ENCODE data around the gene ADGRD1.

The ADGRD1 gene

DNA sequence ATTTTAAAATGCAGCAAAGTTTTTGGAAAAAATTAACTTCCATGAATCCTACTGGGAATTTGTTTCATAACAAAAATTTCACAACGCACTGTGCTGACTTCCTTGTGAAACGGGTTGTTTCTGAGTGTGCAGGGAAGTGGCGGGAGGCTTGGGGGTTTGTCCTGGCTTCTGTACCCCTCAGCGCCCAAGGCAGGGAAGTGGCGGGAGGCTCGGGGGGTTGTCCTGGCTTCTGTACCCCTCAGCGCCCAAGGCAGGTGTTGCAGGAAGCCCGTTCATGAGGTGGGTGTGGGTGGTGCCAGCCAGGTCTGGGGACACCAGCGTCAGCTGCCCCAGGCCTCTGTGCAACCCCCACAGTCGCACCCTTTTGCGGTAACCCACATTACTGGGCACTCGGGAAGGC, 25.1 kb downstream of the ADGRD1 start:
- TF ChIP-seq PATZ1 (CRISPR knock-in tag; IDR thresholded peaks at IDR 0.05; ENCODE audit: borderline replicate concordance): no peak
- TF ChIP-seq TCF4 (CRISPR knock-in tag; IDR thresholded peaks at IDR 0.05; ENCODE audit: borderline replicate concordance): no peak
- no peak for TF ChIP-seq SNAI2 (CRISPR knock-in tag; IDR thresholded peaks at IDR 0.05)
- no peak for ATAC-seq

GRCh38 chr12:130981074-130981742, 27.5 kb downstream of the ADGRD1 start:
- no peak for ATAC-seq
- no peak for TF ChIP-seq CSDC2 (CRISPR knock-in tag; IDR thresholded peaks at IDR 0.05)

DNA sequence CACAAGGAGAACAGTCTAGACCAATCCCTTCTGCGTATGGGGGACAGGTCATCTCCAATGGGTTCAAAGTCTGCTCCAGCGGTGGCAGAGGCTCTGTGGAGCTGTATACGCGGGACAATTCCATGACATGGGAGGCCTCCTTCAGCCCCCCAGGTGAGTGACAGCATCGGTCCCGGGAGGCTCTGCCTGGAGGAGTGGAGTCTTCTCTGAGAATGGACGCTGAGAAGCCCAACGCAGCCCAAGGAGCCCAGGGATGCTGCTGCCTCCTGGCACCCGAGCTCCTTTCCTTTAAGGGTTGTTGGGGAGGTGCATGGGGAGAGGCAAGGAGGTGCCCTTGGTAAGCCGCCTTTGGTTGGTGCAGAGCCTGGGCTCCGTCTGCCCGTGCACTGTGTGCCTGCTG, 28.2 kb downstream of the ADGRD1 start:
- no peak for ATAC-seq
- no peak for TF ChIP-seq CREB5 (CRISPR knock-in tag; IDR thresholded peaks at IDR 0.05; ENCODE audit: low read depth)
- TF ChIP-seq PPARA (CRISPR knock-in tag; IDR thresholded peaks at IDR 0.05; ENCODE audit: borderline replicate concordance): no peak
- TF ChIP-seq ZNF70 (CRISPR knock-in tag; IDR thresholded peaks at IDR 0.05): no peak
- TF ChIP-seq ZNF565 (CRISPR knock-in tag; conservative IDR thresholded peaks at IDR 0.05; ENCODE audit: low read depth): no peak
- no peak for TF ChIP-seq RARB (CRISPR knock-in tag; IDR thresholded peaks at IDR 0.05)
- TF ChIP-seq OSR1 (CRISPR knock-in tag; IDR thresholded peaks at IDR 0.05): no peak
- no peak for TF ChIP-seq SNAI2 (CRISPR knock-in tag; IDR thresholded peaks at IDR 0.05)
- TF ChIP-seq ARNTL (CRISPR knock-in tag; IDR thresholded peaks at IDR 0.05; ENCODE audit: borderline replicate concordance, low read depth): no peak
- TF ChIP-seq, protein P1, sequence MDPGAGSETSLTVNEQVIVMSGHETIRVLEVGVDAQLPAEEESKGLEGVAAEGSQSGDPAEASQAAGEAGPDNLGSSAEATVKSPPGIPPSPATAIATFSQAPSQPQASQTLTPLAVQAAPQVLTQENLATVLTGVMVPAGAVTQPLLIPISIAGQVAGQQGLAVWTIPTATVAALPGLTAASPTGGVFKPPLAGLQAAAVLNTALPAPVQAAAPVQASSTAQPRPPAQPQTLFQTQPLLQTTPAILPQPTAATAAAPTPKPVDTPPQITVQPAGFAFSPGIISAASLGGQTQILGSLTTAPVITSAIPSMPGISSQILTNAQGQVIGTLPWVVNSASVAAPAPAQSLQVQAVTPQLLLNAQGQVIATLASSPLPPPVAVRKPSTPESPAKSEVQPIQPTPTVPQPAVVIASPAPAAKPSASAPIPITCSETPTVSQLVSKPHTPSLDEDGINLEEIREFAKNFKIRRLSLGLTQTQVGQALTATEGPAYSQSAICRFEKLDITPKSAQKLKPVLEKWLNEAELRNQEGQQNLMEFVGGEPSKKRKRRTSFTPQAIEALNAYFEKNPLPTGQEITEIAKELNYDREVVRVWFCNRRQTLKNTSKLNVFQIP (CRISPR knock-in tag; IDR thresholded peaks at IDR 0.05; ENCODE audit: borderline replicate concordance, low read depth): no peak
- no peak for TF ChIP-seq PATZ1 (CRISPR knock-in tag; IDR thresholded peaks at IDR 0.05; ENCODE audit: borderline replicate concordance)
- no peak for TF ChIP-seq CSRNP3 (CRISPR knock-in tag; IDR thresholded peaks at IDR 0.05)
- no peak for TF ChIP-seq TSHZ2 (CRISPR knock-in tag; IDR thresholded peaks at IDR 0.05)
- no peak for TF ChIP-seq ZFP3 (CRISPR knock-in tag; IDR thresholded peaks at IDR 0.05)
